DMS53 (cell line): ENCODE measurements around the gene TFAP2D.

Source experiments
- DNase-seq: peaks from one replicate; lab custom pipeline; 2025; lab: John Stamatoyannopoulos, UW

TFAP2D gene

GRCh38 chr6:50713226-50713625 lies at the start of gene TFAP2D:
TFAP2D (plus strand) TSS chr6:50713526; CDS start chr6:50714056, 530 bp downstream.
- DNase-seq: no peak

DNA sequence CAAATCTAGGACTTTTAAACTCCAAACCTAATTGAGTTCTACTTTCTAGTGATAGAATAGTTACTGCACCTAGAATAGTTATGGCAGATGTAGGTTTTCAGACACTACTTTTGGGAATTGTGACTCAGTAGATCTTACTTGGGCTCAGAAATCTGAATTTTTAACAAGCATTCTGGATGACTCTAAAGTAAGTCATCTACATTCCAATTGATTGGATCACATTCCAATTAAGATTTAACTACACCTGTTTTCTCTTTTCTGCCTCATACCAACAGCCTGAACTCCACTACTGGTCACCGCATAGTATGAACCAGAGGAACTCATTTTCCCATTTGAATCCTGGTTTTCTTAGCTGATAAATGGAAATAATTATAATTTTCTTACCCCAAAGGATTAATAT lies 49.5 kb upstream of the TFAP2D start:
- no peak for DNase-seq

DNA sequence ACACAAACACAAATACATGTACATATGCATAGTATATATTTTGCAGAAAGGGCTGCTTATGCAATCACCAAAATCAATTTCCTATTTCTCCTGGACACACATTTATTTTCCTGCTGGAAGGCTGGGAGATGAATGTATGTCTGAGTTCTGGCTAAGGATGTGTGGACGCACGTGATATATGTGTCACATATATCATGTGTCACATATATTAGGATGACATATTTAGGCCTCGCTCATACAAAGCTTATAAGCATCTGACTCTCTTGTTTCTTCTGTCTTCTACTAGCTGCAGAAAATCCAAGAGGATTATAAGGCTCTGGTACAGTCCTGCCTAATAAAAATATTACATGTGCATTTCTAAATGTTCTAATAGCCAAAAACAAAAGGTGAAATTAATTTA lies 47.2 kb upstream of the TFAP2D start:
- no peak for DNase-seq

GRCh38 chr6:50681213-50681824 lies 32.0 kb upstream of the TFAP2D start:
- DNase-seq: no peak

DNA sequence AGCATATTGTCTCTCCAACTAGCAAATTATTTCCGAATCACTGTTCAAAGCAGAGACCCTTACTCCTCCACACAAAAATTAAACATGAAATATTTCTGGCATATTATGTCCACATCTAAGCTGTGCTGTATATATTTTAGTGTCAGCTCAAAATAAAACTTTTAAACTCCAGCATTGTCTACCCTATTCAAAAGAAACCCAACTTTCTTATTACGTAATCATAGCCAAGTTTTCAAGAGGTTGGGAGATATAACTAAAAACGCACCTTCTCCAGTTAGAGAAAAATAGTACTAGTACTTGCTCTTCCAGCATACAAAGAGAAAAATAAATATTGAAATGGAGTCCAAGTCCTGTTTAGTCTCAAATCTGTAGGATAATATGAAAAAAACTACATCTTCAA lies 24.1 kb upstream of the TFAP2D start:
- no peak for DNase-seq

- DNase-seq: no peak
These were observed 21.4 kb upstream of the TFAP2D start for GRCh38 chr6:50691814-50692495.

- DNase-seq: no peak
These were observed 14.8 kb upstream of the TFAP2D start for GRCh38 chr6:50698546-50698945.

DNA sequence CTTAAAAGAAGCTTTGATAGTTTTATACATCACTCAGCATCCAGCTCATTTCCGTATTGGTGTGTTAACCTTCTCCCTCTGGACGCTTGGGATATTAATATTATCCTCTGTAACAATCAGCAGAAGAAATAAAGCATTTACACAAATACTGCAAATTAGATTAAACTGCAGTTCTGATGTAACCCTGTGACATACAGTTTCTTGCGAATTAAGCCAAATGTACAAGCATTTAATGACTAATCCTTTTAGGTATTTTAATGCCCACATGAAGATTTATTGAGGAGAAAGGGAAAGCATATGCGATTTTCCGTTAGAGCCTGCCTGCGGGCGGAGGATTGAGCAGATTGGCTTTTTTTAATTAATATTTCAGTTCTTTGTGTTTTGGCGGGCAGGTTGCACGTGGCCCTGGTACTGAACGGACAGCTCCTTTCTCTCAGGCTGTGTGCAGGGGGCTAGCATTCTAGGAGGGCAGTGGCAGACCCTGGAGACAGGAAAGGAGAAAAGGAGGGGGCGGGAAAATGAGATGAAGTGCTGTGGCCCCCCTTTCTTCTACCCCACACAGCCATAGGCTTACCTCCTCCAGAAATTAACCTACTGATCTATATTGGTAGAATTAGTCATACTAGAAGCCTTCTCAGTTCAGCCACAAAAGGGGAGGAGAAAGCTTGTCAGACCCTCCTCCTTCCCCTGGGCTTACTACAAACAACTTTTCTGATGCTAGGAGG lies 14.1 kb upstream of the TFAP2D start:
- no peak for DNase-seq

DNA sequence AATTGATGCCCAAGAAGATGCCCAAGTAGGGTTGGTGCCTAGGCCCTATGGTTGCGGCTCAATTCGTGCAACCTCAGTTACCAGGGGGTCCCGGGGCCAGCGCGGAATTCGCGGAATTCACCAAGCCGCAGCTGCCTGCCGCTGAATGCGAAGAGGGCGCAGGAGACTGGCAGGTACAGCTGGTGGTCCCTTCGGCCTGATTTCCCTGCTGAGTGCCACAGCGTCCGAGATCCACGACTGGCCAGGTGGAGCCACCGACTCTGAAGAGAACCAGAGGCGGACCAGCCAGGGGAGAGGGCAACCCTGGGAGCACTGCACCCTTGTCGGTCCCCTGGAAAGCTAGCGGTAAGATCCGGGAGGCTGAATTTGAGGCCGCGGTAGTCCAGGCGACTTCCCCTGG lies 6.8 kb upstream of the TFAP2D start:
- DNase-seq: no peak

DNA sequence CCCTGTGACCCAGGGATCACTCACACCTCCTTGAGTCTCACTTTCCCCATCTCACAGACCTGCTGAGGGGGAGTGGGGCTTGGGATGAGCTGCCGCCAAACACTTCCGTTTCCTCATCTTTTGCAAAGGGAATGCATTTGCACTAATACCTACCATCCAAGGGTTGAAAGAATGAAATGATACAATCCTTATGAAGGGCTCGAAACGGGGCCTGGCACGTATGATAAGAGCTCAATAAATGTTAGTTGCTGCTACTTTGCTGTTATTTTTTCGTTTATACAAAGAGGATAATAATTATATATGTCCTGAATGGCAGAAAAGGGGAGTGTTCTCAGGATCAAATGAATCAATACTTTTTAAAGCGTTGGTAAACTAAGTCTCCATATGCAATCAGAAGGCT lies 6.1 kb upstream of the TFAP2D start:
- DNase-seq: no peak

DNA sequence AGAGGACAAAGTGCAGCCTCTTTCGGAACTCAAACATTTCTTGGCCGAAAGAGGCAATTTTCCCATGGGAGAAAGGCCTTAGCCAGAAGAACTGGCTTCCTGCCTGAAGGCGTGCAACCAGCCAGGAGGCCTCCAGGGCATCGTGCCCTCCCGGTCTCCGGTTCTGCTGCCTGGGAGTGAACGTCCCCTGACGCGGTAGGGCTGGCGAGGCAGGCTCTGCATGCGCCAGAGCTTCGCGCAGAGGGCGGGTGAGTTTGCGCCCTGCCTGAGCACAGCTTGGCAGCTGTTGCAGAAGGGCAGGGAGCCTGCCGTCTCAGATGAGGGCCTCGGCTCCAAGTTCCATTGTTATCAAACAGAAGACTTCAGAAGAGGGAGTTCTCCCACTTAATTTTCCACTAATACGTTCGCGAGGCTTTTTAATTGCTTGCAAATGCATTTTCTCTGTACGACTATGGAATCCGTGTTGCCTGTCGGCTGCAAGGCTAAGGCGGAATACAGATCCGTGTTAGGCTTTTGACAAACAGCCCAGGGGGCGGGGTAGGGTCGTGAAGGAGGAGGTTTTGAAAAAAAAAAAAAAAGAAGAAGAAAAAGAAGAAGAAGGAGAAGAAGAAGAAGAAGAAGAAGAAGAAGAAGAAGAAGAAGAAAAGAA lies 5.5 kb upstream of the TFAP2D start:
- DNase-seq: no peak

- no peak for DNase-seq
These were observed 4.5 kb upstream of the TFAP2D start for GRCh38 chr6:50708664-50709365.

DNA sequence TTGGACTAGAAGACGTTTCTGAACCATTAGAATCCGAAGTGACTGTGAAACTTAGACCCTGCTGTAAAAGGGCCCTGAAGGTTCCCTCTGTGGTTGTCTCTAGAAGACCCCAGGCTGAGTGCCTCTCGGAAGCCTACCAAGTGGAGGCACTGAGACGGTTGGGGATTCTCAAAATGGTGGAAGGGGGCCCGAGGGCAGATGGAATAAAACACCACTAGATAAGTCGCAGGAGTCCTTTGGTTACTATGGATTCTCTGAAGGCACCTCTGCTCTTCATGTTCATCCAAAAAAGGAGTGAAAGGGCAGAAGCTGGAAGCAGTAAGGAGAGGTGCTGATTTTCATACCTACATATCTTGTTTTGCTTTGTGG lies 4.0 kb upstream of the TFAP2D start:
- no peak for DNase-seq

DNA sequence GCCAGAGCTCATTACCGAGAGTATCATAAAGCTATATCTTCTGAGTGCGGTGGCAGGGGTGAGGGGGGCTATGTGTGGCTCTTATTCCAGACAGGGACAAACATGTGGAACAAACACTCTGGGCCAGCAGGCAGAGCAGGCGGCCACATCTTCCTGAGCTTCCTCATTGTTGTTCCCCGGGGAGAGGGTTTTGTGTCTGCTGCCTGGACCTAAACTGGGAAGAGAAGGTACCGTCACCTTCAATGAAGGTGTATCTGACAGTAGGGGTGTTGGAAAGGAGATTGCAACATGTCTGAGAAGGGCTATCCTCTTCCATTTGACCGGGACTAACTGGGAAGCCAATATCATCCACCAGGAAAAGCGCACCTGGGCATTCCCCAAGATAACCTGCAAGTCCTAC lies 1.6 kb upstream of the TFAP2D start:
- no peak for DNase-seq

DNA sequence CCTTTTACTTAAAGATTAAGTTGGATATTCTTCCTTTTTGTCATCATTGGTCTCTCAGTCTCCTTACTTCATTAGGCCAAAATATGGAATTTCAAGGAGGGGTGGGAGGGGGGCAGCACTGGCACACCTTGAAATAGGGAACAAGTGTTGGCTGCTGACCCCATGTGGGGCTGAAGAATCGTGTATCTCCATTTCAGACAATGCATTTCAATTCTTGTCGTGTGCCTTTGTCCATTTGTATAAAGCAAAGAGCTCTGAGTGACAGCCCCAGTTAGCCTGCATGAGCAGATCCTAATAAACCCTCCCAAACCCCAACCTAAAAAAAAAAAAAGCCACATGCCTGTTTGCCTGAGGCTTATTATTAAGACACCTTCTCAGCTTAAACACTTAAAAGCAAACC lies 1.0 kb upstream of the TFAP2D start:
- DNase-seq: no peak

- DNase-seq: peak; percentile 42
These were observed 706 bp downstream of the TFAP2D start for GRCh38 chr6:50713977-50714486.

DNA sequence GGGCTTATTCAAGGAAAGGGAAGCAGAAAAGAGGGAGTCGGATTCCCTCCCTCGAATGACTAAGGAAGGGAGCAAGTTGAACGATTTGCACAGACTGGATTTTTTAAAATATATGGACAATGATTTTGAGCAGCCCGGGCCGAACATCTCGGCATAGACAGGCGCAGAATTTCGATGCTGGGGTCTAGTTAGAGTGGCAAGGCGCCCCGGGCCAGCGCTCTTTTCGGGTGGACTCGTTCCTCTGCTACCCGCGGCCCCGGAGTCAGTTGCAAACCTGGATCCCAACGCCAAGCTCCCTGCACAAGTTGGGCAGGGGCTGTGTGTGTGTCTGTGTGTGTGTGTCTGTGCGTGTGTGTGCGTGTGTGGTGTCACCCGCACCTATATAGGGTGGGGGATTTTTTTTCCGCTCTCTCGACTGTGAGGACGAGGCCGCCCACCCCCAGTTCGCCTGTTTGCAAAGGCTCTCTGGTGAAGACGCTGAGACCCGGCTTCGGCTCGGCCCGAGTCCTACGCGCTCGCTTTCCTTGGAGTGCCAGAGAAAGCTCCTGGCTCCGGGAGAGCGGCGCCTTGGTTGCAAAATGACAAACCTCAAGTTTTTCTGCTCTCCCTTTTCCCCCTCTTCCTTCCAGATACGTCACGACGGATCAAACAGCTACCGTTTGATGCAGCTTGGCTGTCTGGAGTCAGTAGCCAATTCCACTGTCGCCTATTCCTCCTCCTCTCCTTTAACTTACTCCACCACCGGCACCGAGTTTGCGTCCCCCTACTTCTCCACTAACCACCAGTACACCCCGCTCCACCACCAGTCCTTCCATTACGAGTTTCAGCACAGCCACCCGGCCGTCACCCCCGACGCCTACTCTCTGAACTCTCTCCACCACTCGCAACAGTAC lies 1.4 kb downstream of the TFAP2D start:
- DNase-seq: peak; percentile 73

DNA sequence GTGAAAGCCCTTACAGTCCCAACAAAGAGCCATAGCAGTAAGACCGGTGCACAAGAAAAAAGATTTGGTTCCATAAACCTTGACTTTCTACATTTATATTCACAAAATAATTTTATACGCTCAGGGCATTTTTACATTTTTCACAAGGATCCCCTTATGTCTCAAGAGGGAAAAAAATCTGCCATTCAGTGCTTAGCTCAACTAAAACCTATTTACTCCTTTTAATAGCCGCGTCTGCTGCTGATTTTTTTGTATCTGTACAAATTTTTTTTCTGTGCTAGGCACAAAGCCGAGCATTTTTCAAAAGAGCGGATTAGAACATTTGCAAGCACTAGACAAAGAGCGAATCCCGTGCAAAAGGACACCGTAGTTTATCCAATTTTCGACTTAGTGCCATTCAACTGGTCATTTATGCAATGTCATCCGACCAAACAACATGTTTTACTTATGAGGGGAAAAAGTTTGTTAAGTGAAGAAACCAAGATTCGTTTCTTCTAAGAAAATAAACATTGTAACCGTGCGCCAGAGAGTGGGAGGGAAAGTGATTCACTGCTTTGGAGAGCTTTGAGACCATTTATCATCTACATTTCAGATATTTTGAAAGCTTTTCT lies 3.7 kb downstream of the TFAP2D start:
- DNase-seq: no peak

- no peak for DNase-seq
These were observed 4.6 kb downstream of the TFAP2D start for GRCh38 chr6:50717734-50718457.

- DNase-seq: no peak
These were observed 5.2 kb downstream of the TFAP2D start for GRCh38 chr6:50718566-50718965.
